NCI-H2227 treated with DMSO at 0.1 percent for 48 hours (cell line): ENCODE measurements around the gene PPDPF.
"Not testable (repeated sequence)": the region's sequence is repeated elsewhere in the genome, so short reads cannot be mapped to it uniquely, and the experiment has no call there.

ENCODE experiments used
- DNase-seq: peaks from one replicate; lab custom pipeline; 2025; lab: John Stamatoyannopoulos, UW

The PPDPF gene

DNA sequence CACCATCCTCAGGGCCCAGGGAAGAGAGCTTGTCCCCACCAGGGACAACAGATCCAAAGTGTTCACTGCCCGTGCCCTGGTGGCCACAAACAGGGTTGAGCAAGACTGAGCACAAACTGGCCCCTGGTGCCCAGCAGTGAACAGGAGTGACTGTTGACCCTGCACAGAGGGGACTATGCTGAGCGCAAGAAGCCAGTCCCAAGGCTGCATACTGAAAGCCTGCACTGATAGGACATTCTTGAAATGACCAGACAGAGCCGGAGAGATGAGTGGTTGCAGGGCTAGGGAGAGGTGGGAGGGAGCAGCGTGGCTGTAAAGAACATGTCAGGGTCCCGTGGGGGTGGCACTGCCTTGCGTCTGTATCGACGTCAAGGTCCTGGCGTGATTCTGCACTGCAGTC, 30.5 kb downstream of the PPDPF start:
- no peak for DNase-seq

GRCh38 chr20:63552481-63553249, 32.1 kb downstream of the PPDPF start:
- no peak for DNase-seq

GRCh38 chr20:63553251-63553932, 32.8 kb downstream of the PPDPF start:
- DNase-seq, result peak; percentile 83

DNA sequence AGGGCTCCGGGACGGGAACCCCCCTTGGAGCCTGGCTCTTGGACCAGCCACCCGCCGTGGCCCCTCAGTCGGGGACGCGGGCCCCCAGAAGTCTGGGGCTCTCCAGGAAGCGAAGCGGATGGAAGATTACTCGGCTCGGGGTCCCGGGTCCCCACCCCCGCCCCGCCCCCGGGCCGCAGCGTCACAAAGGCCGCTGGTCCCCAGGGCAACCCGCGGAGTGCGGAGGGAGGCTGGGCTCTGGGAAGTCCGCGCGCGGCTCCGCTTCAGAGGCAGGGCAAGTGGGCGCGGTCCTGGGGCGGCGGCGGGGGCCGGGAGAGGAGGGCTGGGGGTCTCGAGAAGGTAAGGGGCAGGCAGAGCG, 33.3 kb downstream of the PPDPF start, which contains the start of gene FNDC11:
TSS of gene FNDC11 (plus strand) at position 227 of the 358 bp plus-strand sequence. CDS start 1,505 bp downstream, outside the sequence.
- DNase-seq, result no peak

DNA sequence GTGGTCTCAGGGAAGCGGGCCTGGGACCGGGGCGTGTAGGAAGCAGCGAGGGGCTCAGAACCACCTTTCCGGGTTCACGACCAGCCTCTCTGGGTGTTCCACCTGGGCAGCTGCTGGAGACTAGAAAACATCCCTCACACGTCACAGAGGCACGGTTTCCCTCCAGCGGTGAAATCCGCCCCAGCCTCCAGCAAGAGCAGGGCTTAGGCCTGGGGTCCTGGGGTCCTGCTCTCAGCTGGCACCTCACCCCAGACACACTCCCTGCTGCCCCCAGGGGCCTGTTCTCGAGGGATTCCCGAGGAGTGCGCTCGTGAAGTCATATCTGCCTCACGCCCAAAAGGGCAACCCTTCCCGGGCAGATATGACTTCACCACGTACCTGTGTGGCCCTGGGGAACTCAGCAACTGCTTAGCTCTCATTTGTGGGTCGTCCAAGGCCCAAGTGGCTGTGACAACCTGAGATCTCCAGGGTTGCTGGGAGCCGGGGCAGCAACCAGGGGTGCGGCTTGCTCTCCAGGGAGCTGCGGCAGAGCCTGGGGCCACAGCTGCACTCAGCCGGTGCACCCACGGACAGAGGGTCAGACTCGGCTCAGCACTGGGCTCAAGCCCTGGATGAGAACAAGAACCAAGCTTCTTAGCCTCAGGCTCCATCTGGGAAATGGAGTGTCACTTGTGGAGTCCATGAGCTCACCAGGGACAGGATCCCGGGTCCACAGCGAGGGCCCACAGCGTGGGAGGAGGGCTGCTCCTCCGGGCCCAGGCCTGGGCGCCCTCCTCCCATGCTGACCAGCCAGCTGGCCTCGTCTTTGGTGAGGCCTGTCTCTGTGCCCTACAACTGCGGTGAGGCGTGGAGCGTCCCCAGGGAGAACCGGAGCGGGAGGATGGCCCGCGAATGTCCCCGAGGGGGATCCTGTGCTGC, 34.1 kb downstream of the PPDPF start:
- no peak for DNase-seq

GRCh38 chr20:63555661-63556381, 35.3 kb downstream of the PPDPF start:
- no peak for DNase-seq

DNA sequence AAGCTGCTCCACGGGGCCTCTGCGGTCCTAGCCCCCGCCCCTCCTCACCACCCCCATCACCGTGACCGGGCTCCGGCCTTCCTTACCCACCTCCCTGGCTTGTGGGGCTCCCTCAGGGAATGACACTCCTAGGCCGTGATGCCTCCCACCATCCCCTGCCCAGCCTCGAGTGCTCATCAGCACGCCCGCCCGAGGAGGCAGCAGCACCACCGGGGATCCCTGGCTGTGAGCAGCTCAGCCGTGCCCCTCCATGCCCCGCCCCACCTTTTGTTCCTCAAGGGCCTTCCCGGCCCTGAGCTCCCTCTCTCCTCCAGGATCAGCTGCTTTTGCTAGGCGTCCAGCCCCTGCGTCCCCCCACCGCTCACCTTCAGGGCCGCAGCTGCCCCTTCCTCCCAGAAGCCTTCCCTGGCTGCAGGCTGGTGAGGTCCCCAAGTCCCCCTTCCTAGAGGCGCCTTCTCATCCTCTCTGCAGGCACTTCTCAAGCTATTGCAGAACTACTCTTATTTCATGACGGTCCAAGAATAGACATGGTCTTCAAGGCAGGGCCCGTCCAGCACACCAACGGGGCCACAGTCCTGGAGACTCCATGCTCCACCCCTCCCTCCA, 36.4 kb downstream of the PPDPF start:
- no peak for DNase-seq

DNA sequence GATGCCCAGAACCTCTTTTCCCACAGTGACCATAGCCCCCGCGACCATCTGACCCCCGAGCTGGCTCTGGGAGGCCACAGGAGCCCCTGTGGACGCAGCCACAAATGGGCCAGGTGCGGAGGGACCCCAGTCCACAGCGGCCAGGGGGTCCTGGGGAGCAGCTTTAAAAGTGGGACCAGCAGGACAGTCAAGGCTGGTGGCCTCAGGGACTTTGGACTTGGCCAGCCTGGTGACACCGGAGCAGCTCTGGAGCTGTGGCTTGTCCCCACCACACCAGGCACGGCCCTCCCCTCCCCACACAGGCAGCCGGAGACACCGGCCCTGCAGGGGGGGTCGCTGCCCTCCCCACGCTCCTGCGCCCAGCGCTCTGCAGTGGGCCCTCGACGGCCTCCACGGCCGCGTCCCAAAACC, 36.9 kb downstream of the PPDPF start:
- no peak for DNase-seq

GRCh38 chr20:63558804-63559484, 38.4 kb downstream of the PPDPF start:
- DNase-seq, result no peak

DNA sequence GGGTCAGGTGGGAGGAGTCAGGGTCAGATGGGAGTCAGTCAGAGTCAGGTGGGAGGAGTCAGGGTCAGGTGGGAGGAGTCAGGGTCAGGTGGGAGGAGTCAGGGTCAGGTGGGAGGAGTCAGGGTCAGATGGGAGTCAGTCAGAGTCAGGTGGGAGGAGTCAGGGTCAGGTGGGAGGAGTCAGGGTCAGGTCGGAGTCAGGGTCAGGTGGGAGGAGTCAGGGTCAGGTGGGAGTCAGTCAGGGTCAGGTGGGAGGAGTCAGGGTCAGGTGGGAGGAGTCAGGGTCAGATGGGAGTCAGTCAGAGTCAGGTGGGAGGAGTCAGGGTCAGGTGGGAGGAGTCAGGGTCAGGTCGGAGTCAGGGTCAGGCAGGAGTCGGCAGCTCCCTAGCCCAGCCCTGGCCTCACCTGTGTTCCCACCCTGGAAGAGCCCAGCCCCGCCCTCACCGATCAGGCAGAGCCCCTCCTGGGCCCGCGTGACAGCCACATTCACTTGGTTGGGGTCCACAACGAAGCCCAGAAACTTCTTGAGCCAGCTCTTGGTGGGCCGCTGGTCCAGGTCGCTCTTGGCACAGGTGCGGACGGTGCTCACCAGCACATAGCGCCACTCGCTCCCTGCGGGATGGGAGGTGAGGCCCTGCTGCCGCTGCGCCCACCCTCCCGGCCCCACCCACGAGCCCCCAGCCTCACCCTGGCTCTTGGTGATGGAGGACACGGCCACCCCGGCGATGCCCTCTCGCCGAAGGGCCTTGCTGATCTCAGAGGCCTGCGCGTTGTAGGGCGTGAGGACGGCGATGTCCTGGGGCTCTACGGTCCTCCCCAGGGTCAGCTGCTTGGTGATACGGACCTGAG, 39.1 kb downstream of the PPDPF start:
- DNase-seq, result not testable (repeated sequence)

DNA sequence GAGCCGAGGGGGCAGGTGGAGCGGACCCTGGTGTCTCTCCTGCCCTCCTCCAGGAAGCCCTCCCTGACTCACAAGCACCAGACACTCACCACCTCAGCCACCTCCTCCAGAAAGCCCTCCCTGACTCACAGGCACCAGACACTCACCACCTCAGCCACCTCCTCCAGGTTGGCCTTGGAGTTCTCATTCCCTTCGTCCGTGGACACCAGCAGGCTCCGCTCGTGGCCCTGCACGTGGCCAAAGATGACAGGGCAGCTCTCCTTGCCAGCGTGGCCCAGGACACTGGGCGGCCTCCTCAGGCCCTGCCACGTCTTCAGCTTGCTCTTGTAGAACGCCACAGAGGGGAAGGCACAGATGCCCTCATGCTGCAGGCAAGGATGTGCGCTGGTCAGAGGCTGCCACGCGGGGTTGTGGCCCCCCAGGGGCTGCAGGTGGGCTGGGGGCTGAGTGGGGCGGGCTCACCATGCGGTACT, 39.8 kb downstream of the PPDPF start:
- DNase-seq, result no peak

- DNase-seq, result no peak
These were observed 40.5 kb downstream of the PPDPF start for GRCh38 chr20:63560856-63561609.

DNA sequence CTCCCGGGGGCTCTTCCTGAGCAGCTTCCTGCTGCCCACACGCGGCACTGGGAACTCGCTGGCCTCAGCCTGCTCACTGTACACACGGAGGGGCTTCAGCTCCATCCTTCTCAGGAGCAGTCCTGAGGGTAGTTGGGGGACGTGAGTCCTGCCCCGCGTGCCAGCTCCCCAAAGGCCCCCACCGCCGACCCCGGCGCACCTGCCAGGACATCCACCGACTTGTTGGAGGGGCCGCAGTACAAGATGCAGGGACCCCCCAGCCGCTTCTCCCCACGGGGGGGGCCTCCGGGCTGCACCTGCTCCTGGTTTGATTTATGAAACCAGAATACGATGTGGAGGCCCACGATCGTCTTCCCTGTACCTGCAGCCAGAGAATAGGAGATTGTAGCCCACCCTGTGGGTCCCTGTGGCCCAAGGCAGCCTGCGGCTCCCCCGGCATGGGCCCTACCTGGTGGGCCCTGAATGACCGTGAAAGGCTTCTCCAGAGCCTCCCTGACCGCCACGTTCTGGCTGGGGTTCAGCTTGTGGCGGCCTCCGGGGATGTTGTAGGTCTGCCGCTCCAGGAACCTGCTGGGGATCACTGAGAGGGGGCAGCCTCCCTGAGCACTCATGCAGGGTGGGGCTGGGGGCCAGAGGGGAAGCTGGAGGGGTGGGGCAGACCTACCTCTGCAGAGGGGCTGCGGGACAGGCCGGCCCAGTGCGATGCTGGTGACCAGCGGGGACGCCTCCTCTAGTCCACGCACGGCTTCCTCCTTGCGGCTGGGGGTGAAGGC, 41.2 kb downstream of the PPDPF start:
- no peak for DNase-seq

DNA sequence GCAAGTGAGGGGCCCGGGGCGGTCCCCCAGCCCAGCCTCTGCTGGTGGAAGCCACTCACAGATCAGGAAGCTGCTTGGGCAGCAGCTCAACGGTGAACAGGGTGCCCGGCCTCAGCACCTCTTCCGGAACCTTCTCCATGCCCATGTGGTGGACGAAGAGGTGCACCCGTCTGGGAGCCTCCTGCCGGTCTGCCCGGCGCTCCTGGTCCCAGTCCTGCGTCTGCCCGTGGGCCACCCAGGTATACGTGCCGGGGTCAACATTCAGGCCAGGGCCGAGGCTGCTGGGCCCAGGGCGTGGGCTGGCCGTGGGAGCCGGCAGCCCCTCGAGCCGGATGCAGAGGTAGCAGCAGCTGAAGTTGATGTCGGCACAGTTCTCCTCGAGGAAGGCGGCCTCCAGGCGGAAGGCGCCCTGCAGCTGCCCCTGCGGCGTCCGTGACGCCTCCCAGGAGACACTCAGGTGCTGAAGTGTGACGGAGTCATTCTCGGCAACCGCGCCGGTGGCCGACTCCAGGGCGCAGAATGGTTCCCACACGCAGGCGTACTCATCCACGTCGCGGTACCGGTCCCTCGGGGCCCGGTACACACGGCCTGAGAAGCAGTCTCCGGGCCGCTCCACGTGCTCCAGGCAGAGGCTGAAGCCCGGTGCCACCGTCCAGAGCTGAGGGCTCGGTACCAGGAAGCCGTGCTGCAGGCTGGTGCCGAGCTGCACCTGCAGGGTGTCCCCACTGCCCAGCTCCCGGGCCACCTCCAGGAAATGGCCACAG, 42.1 kb downstream of the PPDPF start:
- no peak for DNase-seq

DNA sequence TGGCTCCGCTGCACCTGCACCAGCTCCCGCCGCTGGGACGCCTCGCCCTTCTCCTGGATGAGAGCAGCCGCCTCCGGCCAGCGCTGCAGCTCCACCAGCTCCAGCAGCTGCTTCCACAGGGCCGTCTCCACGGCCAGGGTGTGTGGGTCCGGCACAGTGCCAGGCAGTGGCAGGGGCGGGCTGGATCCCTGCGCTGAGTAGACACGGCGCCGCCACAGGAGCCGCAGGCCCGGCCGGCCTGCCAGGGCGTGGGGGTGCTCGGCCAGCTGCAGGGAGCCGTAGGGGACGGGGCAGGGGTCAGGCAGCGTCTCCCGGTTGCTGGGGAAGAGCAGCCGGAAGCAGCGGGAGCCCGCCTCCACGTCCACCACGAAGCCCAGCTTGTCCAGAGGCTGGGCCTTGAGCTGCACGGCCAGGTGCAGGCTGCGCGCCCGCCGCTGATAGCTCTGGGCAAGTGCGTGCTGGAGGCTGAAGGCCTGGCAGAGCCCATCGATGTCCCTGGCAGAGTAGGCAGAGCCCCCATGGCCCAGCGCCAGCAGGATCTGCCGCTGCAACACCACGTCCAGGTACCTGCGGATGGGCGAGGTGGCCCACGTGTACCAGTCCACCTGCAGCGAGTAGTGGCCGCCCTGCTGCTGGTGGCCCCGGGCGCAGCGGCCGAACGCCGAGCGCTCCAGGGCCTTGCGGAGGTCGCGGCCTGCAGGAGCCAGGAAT, 42.8 kb downstream of the PPDPF start:
- no peak for DNase-seq

- no peak for DNase-seq
These were observed 43.7 kb downstream of the PPDPF start for GRCh38 chr20:63564036-63564810.
